GM12864 (cell line): Measurements from ENCODE around the gene EDIL3.

Experiments
- DNase-seq: peaks from one replicate; pipeline ENCODE4 v3.0.0-alpha.2; 2011; ENCODE audit warnings: low read depth
- H3K4me3 ChIP-seq: 2 replicates; pipeline ENCODE4 v1.5.1; 2011; ENCODE audit warnings: mild to moderate bottlenecking, low read depth, low read length, control low read depth
- CTCF ChIP-seq: IDR thresholded peaks from 2 replicates; pipeline ENCODE4 v1.5.1; 2011; ENCODE audit warnings: low read depth, mild to moderate bottlenecking, moderate library complexity, low read length, control low read depth, inconsistent platforms; ENCODE audit errors: missing control alignments

Gene EDIL3

GRCh38 chr5:83972236-83972635 lies 412.4 kb downstream of the EDIL3 start:
- no peak for TF ChIP-seq CTCF
- DNase-seq = no peak
- no peak overlapping the region for H3K4me3 ChIP-seq

- no peak overlapping the region for H3K4me3 ChIP-seq
- no peak for DNase-seq
- TF ChIP-seq CTCF = no peak
Observed at GRCh38 chr5:83967417-83967816, 417.3 kb downstream of the EDIL3 start.

GRCh38 chr5:83965441-83965840 lies 419.2 kb downstream of the EDIL3 start:
- no peak overlapping the region for H3K4me3 ChIP-seq
- no peak for TF ChIP-seq CTCF
- DNase-seq = no peak

GRCh38 chr5:83964271-83964670 lies 420.4 kb downstream of the EDIL3 start:
- H3K4me3 ChIP-seq = no peak overlapping the region
- no peak for TF ChIP-seq CTCF
- DNase-seq = no peak

GRCh38 chr5:83957188-83957587 lies 427.5 kb downstream of the EDIL3 start:
- H3K4me3 ChIP-seq = no peak overlapping the region
- no peak for DNase-seq
- no peak for TF ChIP-seq CTCF

GRCh38 chr5:83956386-83956785 lies 428.3 kb downstream of the EDIL3 start:
- TF ChIP-seq CTCF = no peak
- DNase-seq = no peak
- H3K4me3 ChIP-seq = no peak overlapping the region

GRCh38 chr5:83955916-83956315 lies 428.8 kb downstream of the EDIL3 start:
- no peak overlapping the region for H3K4me3 ChIP-seq
- no peak for TF ChIP-seq CTCF
- DNase-seq = no peak
